ENCODE results near the gene METTL27. TPM values are rescaled to one million over a fixed set of nuclear protein-coding genes. Genes with fewer than 3 reads are reported as not detected.

METTL27 gene
- total and polyA plus RNA-seq, 9 of the 15 experiments (the other 6 are each of a cell fraction or from before 2014, with no cell fraction given), result 0.08 to 0.82 (median 0.33) TPM; not detected in 4

- Histone ChIP-seq H3K9me3 (replicated peaks; ENCODE audit: control insufficient read depth, insufficient read depth, low read depth, low read length) (no peaks in the 10 kb centered on the region), H3K79me2 (ENCODE audit: control insufficient read depth, insufficient read depth, low read length) (no peaks in the 10 kb centered on the region), H3K9ac (ENCODE audit: insufficient read depth in 1 of 2, low read depth in 2 of 2, low read length in 2 of 2) (peak overlapping the region in 1 of 2 experiments; percentile 35; a peak in 1 of 4 replicates), H3K9me1 (ENCODE audit: control insufficient read depth, insufficient read depth, low read length) (peaks cover 2% of the 10 kb centered on the region), H2AFZ (ENCODE audit: low read depth, low read length) (peak overlapping the region; percentile 73), H3K4me3 (no peak overlapping the region), H3K4me2 (ENCODE audit: insufficient read depth, low read length) (peak overlapping the region; percentile 49; the same call in 1 of the 2 replicates), H3K27me3 (ENCODE audit: control insufficient read depth in 2 of 2, insufficient read depth in 2 of 2, low read length in 2 of 2) (peaks cover 0 to 4% of the 10 kb centered on the region in 2 experiments; a peak in 1 of 5 replicates), H4K20me1 (replicated peaks; ENCODE audit: control insufficient read depth, insufficient read depth, low read length) (peaks cover 1% of the 10 kb centered on the region; the same call in 1 of the 2 replicates), H3K36me3 (ENCODE audit: control insufficient read depth, insufficient read depth, low read length) (no peaks in the 10 kb centered on the region), H3K27ac (ENCODE audit: extremely low read depth, low read depth, low read length) (peak overlapping the region; percentile 28; the same call in 1 of the 3 replicates), H3K4me1 (replicated peaks in 1 of 2; ENCODE audit: control insufficient read depth in 2 of 2, insufficient read depth in 2 of 2, low read length in 2 of 2) (peaks cover 30 to 38% of the 10 kb centered on the region in 2 experiments)
- BruUV-seq (replicated peaks), result no TSS peak
- in situ Hi-C loops (cut with MboI), result loop anchor here (5.0 kb wide), 1 partner anchor 243 kb away; no protein-coding TSS in a partner anchor
- intact Hi-C loops (cut with micrococcal nuclease), result loop anchor here (5.0 kb wide), 1 partner anchor 238 kb away; no protein-coding TSS in a partner anchor
- FAIRE-seq (peak; percentile 91), ATAC-seq (peak; percentile 86), DNase-seq (ENCODE audit: extremely low read depth in 1 of 4, low spot score in 3 of 4) (peak; percentile 56 to 83 (median 72))
- 0% methylated on average over 4 of the region's 4 CpGs for WGBS (ENCODE audit: insufficient coverage, low coverage, missing lambda C conversion rate)
- POLR2A ChIA-PET, result interaction anchor here (0.5 to 1.0 kb wide), 6 partner anchors 9 to 376 kb away, joined by 3 to 5 read pairs (median 5); partner anchors contain the start of genes ABHD11 and METTL27
- CTCF ChIA-PET (ENCODE audit: low intra/inter-chr PET ratio), result no interaction called here
- TF ChIP-seq MAX (CRISPR knock-in tag; IDR thresholded peaks at IDR 0.05) (peak; percentile 34; the same call in 1 of the 2 replicates), FOXK2 (conservative IDR thresholded peaks at IDR 0.05 in 1 of 2, IDR thresholded peaks at IDR 0.05 in 1 of 2; ENCODE audit: low read depth in 2 of 2) (peak; percentile 53 to 81; a peak in 3 of 4 replicates), CEBPG (CRISPR knock-in tag; IDR thresholded peaks at IDR 0.05) (no peak), CEBPG (tag; conservative IDR thresholded peaks at IDR 0.05 in 1 of 2, IDR thresholded peaks at IDR 0.05 in 1 of 2) (peak in 1 of 2 experiments; percentile 55; a peak in 2 of 4 replicates), ZNF318 (IDR thresholded peaks at IDR 0.05; ENCODE audit: borderline replicate concordance in 1 of 2, low read depth in 1 of 2) (peak in 1 of 2 experiments; percentile 83; a peak in 2 of 4 replicates), PHF21A (IDR thresholded peaks at IDR 0.05; ENCODE audit: borderline replicate concordance, low read depth) (no peak), XRCC5 (IDR thresholded peaks at IDR 0.05; ENCODE audit: low read depth, low read length) (no peak), TEAD1 (CRISPR knock-in tag; IDR thresholded peaks at IDR 0.05) (no peak; a peak in 1 of 4 replicates), ARNT (IDR thresholded peaks at IDR 0.05) (peak in 1 of 2 experiments; percentile 19; a peak in 1 of 4 replicates), SMARCE1 (IDR thresholded peaks at IDR 0.05) (peak; percentile 58; the same call in 1 of the 2 replicates), ELK1 (CRISPR knock-in tag; IDR thresholded peaks at IDR 0.05) (no peak)
Observed at GRCh38 chr7:73850781-73851207, 8.5 kb upstream of the METTL27 start.
